ENCODE results near the gene ZSCAN32. TPM values are rescaled to one million over a fixed set of nuclear protein-coding genes. Genes with fewer than 3 reads are reported as not detected.

Gene ZSCAN32
- total and polyA plus RNA-seq, 5 donors, result 5.1 to 9.0 (median 6.2) TPM

DNA sequence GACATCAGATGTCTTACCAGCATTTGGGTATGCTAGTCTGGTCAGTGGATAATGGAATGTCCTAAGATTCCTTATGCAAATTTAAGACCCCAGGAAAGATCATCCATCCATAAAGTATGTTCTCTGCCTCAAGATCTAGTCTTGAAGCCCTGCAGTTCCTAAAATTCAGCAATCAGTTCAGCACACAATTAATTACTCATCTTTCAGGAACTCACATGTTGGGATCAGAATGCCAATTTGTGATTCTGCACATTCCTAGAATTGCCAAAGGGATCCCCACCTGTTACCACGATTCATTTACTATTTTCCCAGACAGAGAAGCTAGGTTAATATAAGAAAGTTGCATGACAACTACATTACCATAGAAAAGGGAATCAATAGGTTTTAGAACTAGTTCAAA lies 41.9 kb downstream of the ZSCAN32 start:
- Histone ChIP-seq H3K4me1 (ENCODE audit: control insufficient read depth, insufficient read depth, low read length) (no peaks in the 10 kb centered on the region), H3K9me3 (ENCODE audit: control insufficient read depth, low read length) (no peaks in the 10 kb centered on the region), H3K27me3 (ENCODE audit: control insufficient read depth, insufficient read depth) (no peaks in the 10 kb centered on the region), H3K27ac (ENCODE audit: low read length) (no peak overlapping the region), H3K4me3 (ENCODE audit: low read length) (no peak overlapping the region)
- intact Hi-C loops (cut with DNase I), result no loop called here
- DNase-seq, result no peak
- WGBS, result 45% methylated on average over 1 of the region's 1 CpG
- no peak for ATAC-seq

DNA sequence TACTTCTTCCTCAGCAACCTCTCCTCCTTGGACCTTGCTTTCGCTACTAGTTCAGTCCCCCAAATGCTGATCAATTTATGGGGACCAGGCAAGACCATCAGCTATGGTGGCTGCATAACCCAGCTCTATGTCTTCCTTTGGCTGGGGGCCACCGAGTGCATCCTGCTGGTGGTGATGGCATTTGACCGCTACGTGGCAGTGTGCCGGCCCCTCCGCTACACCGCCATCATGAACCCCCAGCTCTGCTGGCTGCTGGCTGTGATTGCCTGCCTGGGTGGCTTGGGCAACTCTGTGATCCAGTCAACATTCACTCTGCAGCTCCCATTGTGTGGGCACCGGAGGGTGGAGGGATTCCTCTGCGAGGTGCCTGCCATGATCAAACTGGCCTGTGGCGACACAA lies 44.7 kb downstream of the ZSCAN32 start:
- DNase-seq (no peak), ATAC-seq (no peak)
- no peaks in the 10 kb centered on the region for H3K9me3 ChIP-seq (ENCODE audit: control insufficient read depth, low read length)
- H3K4me1 ChIP-seq (ENCODE audit: control insufficient read depth, insufficient read depth, low read length), result no peaks in the 10 kb centered on the region
- intact Hi-C loops (cut with DNase I), result no loop called here
- H3K27me3 ChIP-seq (ENCODE audit: control insufficient read depth, insufficient read depth), result no peaks in the 10 kb centered on the region
- WGBS, result 84% methylated on average over 10 of the region's 10 CpGs
- no peak overlapping the region for H3K4me3 ChIP-seq (ENCODE audit: low read length)
- H3K27ac ChIP-seq (ENCODE audit: low read length), result no peak overlapping the region

DNA sequence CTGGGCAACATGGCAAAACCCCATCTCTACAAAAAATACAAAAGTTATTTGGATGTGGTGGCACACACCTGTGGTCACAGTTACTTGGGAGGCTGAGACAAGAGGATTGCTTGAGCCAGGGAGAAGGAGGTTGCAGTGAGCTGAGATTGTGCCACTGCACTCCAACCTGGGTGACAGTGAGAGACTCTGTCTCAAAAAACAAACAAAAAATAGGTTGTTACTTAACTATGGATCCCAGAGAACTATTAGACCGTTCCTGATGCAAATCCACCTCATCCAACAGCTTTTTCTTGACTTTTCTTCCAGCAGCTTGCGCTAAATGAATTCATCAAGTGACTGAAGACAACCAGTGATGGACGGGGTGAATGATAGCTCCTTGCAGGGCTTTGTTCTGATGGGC lies 45.2 kb downstream of the ZSCAN32 start, which contains the start of gene OR2C1:
Gene OR2C1, plus strand, starts transcription at position 301 of the 400 bp plus-strand sequence. Its CDS starts 52 bp downstream, at position 353.
- no peak within 1 kb of the TSS for H3K27ac ChIP-seq (ENCODE audit: low read length)
- ATAC-seq (no peak), DNase-seq (no peak)
- H3K9me3 ChIP-seq (ENCODE audit: control insufficient read depth, low read length), result no peaks in the 10 kb centered on the region
- H3K27me3 ChIP-seq (ENCODE audit: control insufficient read depth, insufficient read depth), result no peaks in the 10 kb centered on the region
- intact Hi-C loops (cut with DNase I), result no loop called here
- no peak within 1 kb of the TSS for H3K4me3 ChIP-seq (ENCODE audit: low read length)
- H3K4me1 ChIP-seq (ENCODE audit: control insufficient read depth, insufficient read depth, low read length), result no peaks in the 10 kb centered on the region
- 63% methylated on average over 3 of the region's 3 CpGs for WGBS

DNA sequence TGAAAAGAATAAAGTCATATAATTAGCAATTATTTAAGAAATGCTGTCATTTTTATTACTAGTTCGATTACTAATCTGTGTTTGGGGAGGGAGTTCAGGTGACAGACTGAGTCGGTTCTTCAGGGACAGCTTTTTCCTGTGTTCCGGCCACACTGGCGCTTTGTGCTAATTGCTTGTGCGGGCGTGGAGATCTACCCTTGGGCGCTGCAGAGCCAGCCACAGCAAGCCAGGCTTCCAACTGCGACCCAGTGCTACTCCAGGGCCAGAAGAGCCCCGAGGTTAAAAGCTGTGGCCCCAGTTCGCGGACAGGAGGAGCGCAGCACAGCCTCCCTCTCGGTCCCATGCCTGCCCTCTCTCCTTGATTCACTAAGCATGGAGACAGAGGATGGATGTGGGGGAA lies 51.6 kb downstream of the ZSCAN32 start:
- WGBS, result 58% methylated on average over 13 of the region's 13 CpGs
- Histone ChIP-seq H3K27me3 (ENCODE audit: control insufficient read depth, insufficient read depth) (no peaks in the 10 kb centered on the region), H3K27ac (ENCODE audit: low read length) (no peak overlapping the region), H3K4me1 (ENCODE audit: control insufficient read depth, insufficient read depth, low read length) (no peaks in the 10 kb centered on the region), H3K9me3 (ENCODE audit: control insufficient read depth, low read length) (no peaks in the 10 kb centered on the region), H3K4me3 (ENCODE audit: low read length) (no peak overlapping the region)
- no peak for DNase-seq
- ATAC-seq, result no peak
- intact Hi-C loops (cut with DNase I), result no loop called here

DNA sequence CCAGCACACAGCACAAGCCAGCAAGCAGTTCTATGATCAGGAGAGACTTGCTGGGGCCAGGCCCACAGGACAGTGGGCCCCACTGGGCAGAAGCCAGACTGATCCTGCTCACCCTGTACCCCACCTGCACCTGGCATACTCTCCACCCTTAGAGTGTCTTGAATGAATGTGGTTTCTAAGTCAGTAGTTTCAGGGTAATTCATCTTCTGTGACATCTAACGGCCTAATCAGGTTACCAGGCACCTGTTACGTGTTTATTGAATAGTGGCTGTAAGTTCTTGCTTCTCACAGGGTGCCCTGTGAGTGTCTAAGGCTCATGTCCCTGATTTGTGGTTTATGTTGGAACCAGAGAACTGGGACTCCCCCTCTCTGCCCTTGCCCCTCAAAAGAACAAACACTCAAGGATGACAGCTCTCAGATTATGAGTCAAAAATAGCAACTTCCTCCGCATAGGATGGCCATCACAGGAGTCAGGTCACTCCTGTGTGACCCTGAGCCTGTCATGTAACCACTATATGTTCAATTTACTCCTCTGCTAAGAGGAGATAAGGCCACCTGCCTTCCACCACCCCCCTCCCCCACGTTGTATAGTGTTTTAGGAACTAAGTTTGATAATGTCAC lies 52.1 kb downstream of the ZSCAN32 start:
- 33% methylated on average over 4 of the region's 4 CpGs for WGBS
- Histone ChIP-seq H3K9me3 (ENCODE audit: control insufficient read depth, low read length) (no peaks in the 10 kb centered on the region), H3K4me3 (ENCODE audit: low read length) (no peak overlapping the region), H3K27me3 (ENCODE audit: control insufficient read depth, insufficient read depth) (no peaks in the 10 kb centered on the region), H3K4me1 (ENCODE audit: control insufficient read depth, insufficient read depth, low read length) (no peaks in the 10 kb centered on the region), H3K27ac (ENCODE audit: low read length) (no peak overlapping the region)
- DNase-seq (no peak), ATAC-seq (no peak)
- intact Hi-C loops (cut with DNase I), result no loop called here

DNA sequence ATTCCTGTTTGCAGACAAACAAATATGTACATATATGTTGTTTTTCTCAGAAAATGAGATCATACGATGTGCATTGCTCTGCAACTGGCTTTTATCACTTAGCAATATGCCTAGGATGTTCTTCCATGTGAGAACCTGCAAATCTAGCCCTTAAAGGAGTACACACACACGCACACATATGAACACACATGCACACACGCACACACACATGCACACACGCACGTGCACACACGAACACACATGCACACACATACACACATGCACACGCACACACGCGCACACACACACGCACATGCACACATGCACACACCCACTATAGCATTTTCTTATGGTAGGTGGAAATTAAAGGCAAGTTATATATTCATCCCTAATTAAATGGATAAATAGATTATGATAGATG lies 53.2 kb downstream of the ZSCAN32 start:
- 75% methylated on average over 10 of the region's 10 CpGs for WGBS

DNA sequence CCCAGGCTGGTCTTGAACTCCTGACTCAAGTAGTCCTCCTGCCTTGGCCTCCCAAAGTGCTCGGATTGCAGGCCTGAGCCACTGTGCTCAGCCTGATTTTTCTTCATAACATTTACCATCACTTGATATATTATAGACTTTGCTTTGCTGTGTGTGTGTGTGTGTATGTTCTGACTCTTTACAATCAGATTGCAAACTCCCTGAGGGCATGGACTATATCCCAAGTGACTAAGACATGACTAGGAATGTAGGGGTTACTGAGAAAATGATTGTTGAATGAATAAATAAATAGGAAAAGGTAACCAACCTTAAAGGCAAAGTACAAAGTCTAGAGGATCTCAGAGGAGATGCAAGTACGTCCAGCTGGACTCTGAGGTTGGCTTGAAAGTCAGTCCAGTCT lies 54.8 kb downstream of the ZSCAN32 start:
- H3K27ac ChIP-seq (ENCODE audit: low read length), result no peak overlapping the region
- no peak overlapping the region for H3K4me3 ChIP-seq (ENCODE audit: low read length)
- intact Hi-C loops (cut with DNase I), result no loop called here
- H3K9me3 ChIP-seq (ENCODE audit: control insufficient read depth, low read length), result no peaks in the 10 kb centered on the region
- 68% methylated on average over 2 of the region's 2 CpGs for WGBS
- ATAC-seq (no peak), DNase-seq (no peak)
- no peaks in the 10 kb centered on the region for H3K4me1 ChIP-seq (ENCODE audit: control insufficient read depth, insufficient read depth, low read length)
- H3K27me3 ChIP-seq (ENCODE audit: control insufficient read depth, insufficient read depth), result no peaks in the 10 kb centered on the region

More for the DNA sequence above, 53.2 kb downstream of the ZSCAN32 start:
- Histone ChIP-seq H3K27me3 (ENCODE audit: control insufficient read depth, insufficient read depth) (no peaks in the 10 kb centered on the region), H3K4me3 (ENCODE audit: low read length) (no peak overlapping the region), H3K4me1 (ENCODE audit: control insufficient read depth, insufficient read depth, low read length) (no peaks in the 10 kb centered on the region), H3K9me3 (ENCODE audit: control insufficient read depth, low read length) (no peaks in the 10 kb centered on the region), H3K27ac (ENCODE audit: low read length) (no peak overlapping the region)
- intact Hi-C loops (cut with DNase I), result no loop called here
- ATAC-seq (no peak), DNase-seq (no peak)

Other genes starting within 250 kb of the ZSCAN32 start
- not detected for gene OR1F1, start 212.8 kb downstream of the ZSCAN32 start, total RNA-seq
- gene OR1F1, start 212.8 kb downstream of the ZSCAN32 start, polyA plus RNA-seq, result not detected
- gene ZNF200, start 165.8 kb downstream of the ZSCAN32 start, total RNA-seq, result 1 to 10 TPM; 4.9 to 7.9 (median 6.1) TPM
- 2.9 TPM for gene ZNF200, start 165.8 kb downstream of the ZSCAN32 start, polyA plus RNA-seq
- 1 to 10 TPM in 3 of 4 donors, under 1 TPM in 1; 0.91 to 1.6 (median 1.6) TPM for gene MEFV, start 144.4 kb downstream of the ZSCAN32 start, total RNA-seq
- gene MEFV, start 144.4 kb downstream of the ZSCAN32 start, polyA plus RNA-seq, result 0.32 TPM
- 10 to 100 TPM; 10.5 to 17.8 (median 12.0) TPM for gene ZNF263, start 117.5 kb downstream of the ZSCAN32 start, total RNA-seq
- gene ZNF263, start 117.5 kb downstream of the ZSCAN32 start, polyA plus RNA-seq, result 8.3 TPM
- gene TIGD7, start 95.6 kb downstream of the ZSCAN32 start, total RNA-seq, result 1 to 10 TPM; 5.1 to 8.7 (median 6.4) TPM
- gene TIGD7, start 95.6 kb downstream of the ZSCAN32 start, polyA plus RNA-seq, result 3.5 TPM
- gene ZNF75A, start 95.5 kb downstream of the ZSCAN32 start, total RNA-seq, result 10 to 100 TPM; 19.8 to 23.0 (median 21.5) TPM
- gene ZNF75A, start 95.5 kb downstream of the ZSCAN32 start, polyA plus RNA-seq, result 16.0 TPM
- gene OR2C1, start 45.1 kb downstream of the ZSCAN32 start, total RNA-seq, result under 1 TPM in 1 of 4 donors, not detected in 3; 0.21 TPM
- not detected for gene OR2C1, start 45.1 kb downstream of the ZSCAN32 start, polyA plus RNA-seq
- 10 to 100 TPM in 3 of 4 donors, 1 to 10 TPM in 1; 8.9 to 13.5 (median 11.8) TPM for gene ZNF174, start 211 bp upstream of the ZSCAN32 start, total RNA-seq
- 11.1 TPM for gene ZNF174, start 211 bp upstream of the ZSCAN32 start, polyA plus RNA-seq
- gene ZNF597, start 42.5 kb upstream of the ZSCAN32 start, total RNA-seq, result 1 to 10 TPM; 2.0 to 3.5 (median 2.2) TPM
- 0.88 TPM for gene ZNF597, start 42.5 kb upstream of the ZSCAN32 start, polyA plus RNA-seq
- gene NAA60, start 42.7 kb upstream of the ZSCAN32 start, total RNA-seq, result 10 to 100 TPM; 40.7 to 51.5 (median 46.0) TPM
- gene NAA60, start 42.7 kb upstream of the ZSCAN32 start, polyA plus RNA-seq, result 50.9 TPM
- not detected for gene C16orf90, start 94.5 kb upstream of the ZSCAN32 start, total RNA-seq
- not detected for gene C16orf90, start 94.5 kb upstream of the ZSCAN32 start, polyA plus RNA-seq
- gene CLUAP1, start 100.0 kb upstream of the ZSCAN32 start, total RNA-seq, result 10 to 100 TPM; 16.8 to 22.2 (median 18.6) TPM
- gene CLUAP1, start 100.0 kb upstream of the ZSCAN32 start, polyA plus RNA-seq, result 8.5 TPM
- 1 to 10 TPM in 2 of 4 donors, under 1 TPM in 2; 0.85 to 1.3 (median 1.0) TPM for gene NLRC3, start 176.4 kb upstream of the ZSCAN32 start, total RNA-seq
- gene NLRC3, start 176.4 kb upstream of the ZSCAN32 start, polyA plus RNA-seq, result 0.68 TPM
- gene SLX4, start 210.6 kb upstream of the ZSCAN32 start, total RNA-seq, result 1 to 10 TPM; 1.6 to 2.7 (median 2.2) TPM
- gene SLX4, start 210.6 kb upstream of the ZSCAN32 start, polyA plus RNA-seq, result 1.9 TPM

All from right cardiac atrium (tissue), 5 donors.